GM12873 (cell line): ENCODE measurements around the gene COPG2.

Experiments used
- TF ChIP-seq, protein P1 (sequence below): IDR thresholded peaks from 2 replicates; pipeline ENCODE4 v1.5.1; 2012; ENCODE audit warnings: low read depth, mild to moderate bottlenecking, moderate library complexity, low read length, control low read depth; ENCODE audit not compliant: insufficient read depth; ENCODE audit errors: missing control alignments

Gene COPG2

DNA sequence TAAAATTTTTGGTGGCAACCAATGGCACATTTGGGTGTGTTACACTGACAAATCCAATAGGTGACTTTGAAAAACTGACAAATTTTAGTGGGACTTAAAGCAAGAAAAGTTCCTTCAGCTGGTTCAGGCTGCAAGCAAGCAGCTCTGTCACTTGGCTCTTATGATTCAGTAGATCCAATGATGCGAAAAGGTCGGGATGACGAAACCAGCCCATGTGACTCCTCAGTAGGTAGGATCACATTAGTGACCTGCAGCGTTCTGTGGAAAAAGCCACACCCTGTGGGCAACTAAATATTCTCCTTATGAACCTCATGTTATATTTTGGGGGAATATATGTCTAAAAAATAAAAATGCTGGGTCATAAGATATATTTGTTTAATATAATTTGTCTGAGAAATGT is 31.1 kb upstream of the COPG2 start:
- TF ChIP-seq, protein P1, sequence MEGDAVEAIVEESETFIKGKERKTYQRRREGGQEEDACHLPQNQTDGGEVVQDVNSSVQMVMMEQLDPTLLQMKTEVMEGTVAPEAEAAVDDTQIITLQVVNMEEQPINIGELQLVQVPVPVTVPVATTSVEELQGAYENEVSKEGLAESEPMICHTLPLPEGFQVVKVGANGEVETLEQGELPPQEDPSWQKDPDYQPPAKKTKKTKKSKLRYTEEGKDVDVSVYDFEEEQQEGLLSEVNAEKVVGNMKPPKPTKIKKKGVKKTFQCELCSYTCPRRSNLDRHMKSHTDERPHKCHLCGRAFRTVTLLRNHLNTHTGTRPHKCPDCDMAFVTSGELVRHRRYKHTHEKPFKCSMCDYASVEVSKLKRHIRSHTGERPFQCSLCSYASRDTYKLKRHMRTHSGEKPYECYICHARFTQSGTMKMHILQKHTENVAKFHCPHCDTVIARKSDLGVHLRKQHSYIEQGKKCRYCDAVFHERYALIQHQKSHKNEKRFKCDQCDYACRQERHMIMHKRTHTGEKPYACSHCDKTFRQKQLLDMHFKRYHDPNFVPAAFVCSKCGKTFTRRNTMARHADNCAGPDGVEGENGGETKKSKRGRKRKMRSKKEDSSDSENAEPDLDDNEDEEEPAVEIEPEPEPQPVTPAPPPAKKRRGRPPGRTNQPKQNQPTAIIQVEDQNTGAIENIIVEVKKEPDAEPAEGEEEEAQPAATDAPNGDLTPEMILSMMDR, result no peak

DNA sequence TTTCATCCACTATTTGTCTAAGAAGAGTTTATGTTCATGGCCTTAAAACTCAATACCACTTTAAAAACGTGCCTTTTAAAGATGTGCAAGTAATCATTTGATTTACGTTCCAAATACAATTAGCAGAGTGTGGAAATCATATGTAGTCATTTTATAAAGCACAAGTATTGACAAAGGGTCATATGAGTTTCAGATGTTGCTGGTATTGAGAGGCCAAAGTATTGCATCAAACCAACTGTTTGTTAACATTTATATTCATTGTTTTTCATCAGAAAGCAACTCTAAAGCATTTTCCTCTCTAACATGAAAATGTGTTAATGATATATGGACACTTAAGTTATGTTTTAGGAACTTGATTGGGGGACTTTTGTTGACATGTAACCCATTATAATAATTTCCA is 29.3 kb upstream of the COPG2 start:
- TF ChIP-seq, protein P1, result no peak

DNA sequence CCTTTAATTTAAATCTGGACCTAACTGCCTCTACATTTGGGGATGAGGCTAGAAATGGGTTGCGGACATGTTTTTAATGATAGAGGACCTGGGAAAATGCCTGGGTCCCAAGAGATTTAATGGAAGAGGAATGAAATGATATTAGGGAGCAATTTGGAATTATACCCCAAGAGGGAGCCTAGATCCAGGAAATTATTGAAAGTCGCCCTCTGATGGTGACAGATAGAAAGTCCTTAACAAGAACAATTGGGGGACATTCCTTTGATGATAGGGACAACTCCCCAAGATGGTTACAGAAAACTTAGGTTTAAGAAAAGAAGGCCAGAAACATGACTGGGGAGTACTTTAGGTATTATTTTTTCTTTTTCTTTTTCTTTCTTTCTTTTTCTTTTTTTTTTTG is 27.3 kb upstream of the COPG2 start:
- TF ChIP-seq, protein P1, result peak; percentile 54

DNA sequence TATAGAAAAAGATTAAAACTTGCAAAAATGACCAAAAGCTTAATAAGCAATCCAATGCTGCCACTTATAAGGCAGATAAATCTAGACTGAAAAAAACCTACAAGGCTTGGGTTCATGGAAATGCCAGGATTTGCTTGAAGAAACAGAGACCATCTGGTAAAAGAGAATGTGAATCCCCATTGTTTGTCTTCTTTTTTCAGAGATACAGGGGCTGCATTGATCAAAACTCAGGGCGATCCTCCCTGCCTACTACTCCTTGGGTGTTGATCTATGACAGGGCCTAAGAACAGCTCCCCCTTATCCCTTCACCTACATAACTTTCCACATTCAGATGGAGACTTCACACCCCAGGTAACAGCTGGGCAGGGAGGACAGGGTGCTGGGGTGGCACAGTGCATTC is 21.1 kb upstream of the COPG2 start:
- TF ChIP-seq, protein P1, result no peak

DNA sequence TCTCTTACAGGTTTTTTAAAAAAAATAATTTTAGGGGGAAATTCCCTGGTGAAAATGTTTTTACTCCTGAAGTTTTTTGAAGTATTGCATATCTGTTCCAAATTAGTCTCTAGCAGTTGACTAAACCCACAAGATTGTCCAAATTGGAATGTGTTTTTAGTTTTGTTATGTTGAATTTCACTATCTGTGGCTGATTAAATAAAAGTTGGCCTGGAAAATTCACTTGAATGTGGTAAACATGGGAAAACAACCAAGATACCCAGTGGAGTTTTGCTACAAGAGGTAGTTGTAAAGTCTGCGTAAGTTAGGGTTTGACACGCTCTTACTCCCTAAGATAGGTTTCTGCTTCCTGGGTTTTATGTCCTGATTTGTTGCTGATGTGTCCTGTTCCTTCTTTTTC is 14.5 kb upstream of the COPG2 start:
- TF ChIP-seq, protein P1, result no peak

DNA sequence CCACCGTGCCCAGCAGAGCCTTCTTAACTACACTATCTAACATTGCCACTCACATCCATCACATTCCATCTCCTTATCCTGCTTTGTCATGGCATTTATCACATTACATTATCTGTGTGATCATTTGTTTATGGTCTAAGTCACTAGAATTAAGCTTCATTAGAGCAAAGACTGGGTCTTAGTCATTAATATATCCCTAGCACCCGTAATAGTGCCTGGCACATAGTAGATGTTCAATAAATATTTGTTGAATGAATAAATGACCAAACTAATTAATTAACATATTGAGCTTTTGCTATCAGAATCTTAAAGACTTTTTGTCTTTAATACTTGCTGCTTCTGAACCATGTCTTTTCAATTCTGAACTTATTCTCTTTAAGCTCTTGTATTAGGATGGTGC is 5.9 kb upstream of the COPG2 start:
- TF ChIP-seq, protein P1, result no peak

DNA sequence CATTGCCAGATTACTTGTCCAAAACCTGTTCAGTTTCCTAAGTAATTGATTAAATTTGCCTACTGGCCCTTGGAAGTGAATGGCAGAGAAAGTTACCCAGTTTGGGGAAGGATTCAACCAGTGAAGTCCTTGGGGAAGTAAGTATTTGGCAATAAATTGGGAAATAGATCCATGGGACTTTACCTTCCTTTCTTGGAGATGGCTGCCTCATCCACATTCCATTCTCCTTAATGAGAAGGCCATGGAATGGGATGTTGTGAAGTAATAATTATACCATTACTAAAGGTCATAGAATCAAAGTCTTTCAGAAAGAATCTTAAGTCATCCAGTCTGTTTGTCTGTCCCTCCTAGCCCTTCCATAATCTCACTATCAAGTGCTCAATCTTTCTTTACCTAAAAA is 4.5 kb upstream of the COPG2 start:
- TF ChIP-seq, protein P1, result no peak

DNA sequence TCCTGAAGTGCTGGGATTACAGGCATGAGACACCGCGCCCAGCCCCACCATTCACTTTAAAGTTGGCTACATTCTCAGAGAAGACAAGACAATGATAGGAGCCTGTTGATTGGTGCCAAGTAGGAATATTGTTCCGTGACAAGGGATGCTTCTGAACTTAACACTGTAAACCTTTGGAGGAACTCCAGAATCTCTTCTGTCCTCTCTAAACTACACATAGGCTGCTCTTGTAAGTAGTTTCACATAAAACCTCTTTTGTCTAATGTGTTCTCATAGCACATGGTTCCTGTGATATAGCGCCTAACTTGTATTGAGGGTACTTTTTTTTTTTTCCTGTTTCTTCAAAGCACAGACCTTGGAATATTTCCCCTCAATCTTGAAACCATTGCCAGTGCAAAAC is 3.6 kb upstream of the COPG2 start:
- TF ChIP-seq, protein P1, result no peak
